HG03097 (cell line): ENCODE data around the gene PAPPA2.

ENCODE experiments used
- ATAC-seq: cut with Tn5 transposase; IDR thresholded peaks from one replicate; pipeline ENCODE4 v1.9.1; 2021; ENCODE audit not compliant: unreplicated experiment, low FRiP score

Gene PAPPA2

DNA sequence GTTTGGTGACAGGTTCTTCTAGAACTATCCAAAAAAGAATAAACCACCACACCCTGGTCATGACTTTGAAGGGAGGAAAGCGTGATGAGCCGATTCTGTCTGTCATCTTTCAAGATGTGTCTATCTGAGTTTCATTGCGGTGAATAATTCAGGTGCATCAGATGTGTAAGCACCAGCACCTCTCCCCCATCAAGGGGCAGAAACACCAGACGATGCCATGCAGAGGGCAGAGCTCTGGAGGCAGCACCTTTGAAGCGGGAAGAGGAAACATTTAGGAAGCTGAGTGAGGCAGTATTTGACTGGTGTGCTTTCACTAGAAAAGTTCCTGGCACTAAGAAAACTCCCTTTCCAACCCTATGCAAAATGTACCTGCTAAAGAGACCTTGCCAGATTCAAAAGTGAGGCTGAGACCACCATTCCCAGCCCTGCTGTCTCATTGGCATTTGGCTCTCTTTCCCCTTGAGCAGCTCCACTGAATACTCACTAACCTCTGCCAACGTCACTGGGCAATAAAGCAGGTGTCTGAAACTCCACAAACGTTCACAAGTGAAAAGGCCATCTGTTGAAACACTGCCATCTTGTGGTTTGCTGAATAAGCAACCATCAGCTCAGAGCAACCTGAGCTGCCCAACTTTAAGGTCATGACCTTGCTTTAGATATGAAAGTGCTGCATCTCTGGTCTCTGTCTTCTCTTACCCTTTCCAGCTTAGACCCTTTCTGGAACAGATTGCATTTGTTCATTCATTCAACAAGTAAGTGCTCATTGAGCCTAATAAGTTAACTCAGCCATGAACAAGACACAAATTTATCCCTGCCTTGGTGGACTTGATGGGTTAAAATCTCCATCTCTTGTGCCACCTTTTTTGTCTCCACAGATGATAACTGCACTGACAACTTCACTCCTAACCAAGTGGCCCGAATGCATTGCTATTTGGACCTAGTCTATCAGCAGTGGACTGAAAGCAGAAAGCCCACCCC, 228.6 kb downstream of the PAPPA2 start:
- peak; percentile 86 for ATAC-seq

GRCh38 chr1:176692431-176692830, 229.5 kb downstream of the PAPPA2 start:
- ATAC-seq = no peak

DNA sequence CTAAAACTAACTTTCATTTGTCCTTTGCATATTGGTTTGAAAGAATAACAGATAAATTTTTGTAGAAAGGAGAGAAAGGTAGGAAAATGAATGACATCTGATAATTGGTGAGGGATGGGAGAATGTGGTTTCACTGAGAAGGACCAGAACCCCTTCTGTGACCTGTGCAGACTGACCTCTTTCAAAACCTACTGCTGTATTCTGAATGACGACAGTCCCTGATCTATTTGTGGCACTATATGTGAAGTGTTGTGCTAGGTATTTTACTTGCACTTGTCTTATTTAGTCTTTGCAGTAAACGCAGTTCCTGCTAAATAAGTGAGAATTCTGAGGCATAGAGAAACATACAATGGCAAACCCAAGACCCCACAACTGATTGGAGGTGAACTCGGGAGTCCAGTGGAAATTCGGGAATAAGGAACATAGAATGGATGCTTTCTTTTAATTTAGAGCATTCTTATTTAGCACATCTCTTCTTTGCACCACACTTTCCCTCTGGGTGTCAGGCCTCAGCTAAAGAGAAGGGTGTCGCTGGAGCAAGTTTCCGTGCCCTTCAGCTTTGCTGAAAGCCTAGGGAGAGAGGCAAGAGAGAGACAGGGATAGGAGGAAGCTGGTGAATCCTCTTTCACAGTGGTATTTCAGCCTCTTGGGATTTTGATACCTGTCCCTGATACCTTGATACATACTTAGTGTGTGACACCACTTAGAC, 230.2 kb downstream of the PAPPA2 start:
- ATAC-seq = no peak

DNA sequence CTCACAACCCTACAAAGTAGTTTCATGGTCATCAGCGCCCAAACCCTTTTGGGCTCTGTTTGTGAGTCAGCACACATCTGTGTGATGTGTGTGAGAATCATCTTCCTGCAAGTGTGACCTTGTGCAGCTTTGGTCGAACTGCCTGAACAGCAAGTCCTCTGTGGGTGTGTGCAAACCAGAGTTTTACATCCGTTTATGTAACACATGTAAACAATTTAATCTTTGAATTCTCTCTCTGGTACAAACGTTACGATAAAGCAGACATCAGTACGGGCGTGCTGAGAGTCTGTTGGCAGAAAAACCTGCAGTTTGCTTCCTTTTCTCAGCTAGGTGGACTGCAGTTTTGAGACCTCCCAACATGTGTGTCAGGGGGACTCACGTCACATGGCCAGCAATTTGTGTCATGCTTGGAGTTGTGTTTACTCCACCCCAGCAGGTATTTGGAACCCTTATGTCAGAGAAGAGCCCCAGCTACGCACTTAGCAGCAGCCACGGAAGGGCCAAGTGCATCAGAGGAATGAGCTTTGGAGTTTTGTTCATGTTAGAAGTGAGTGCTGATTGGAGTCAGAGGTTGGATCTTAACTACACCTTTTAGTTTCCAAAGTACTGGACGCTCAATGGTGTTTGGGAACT, 230.8 kb downstream of the PAPPA2 start:
- ATAC-seq = no peak

DNA sequence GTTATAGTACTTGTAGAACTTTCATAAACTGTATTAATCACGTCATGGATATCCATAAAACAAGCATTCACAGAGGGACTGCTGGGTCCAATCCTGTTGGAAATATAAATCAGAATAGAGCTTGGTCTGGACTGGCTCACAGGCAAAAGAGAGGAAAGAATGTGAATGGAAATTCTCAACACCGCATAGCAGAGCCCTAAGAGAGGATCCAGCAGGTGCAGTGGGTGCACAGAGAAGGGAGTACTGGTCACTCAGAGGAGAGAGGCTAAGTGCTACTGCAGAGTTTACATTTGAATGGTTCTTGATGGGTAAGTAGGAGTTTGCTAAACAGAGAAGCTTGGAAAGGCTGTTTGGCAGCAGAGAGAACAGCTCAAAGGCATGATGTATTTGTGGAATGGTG, 231.7 kb downstream of the PAPPA2 start:
- ATAC-seq = no peak

GRCh38 chr1:176696109-176696508, 233.1 kb downstream of the PAPPA2 start:
- ATAC-seq = no peak

DNA sequence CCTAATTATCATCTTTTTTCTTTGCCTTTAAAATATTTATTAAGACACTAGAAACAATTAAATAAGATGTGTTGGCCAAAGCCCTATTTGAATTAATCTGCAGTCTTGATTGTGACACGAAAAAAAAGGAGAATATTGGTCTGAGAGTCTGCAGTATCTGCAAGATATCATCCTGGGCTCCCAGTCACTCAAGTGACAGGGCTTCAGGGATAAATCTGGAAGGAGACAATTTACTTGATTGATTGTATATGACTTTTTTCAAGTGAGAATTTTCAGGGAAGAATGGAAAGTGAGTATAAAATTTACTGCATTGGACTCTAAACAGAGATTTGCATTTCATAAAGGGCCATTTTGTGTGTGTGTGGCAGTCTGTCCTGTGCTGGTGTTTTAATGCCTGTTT, 233.7 kb downstream of the PAPPA2 start:
- no peak for ATAC-seq

GRCh38 chr1:176699821-176700220, 236.8 kb downstream of the PAPPA2 start:
- no peak for ATAC-seq

- no peak for ATAC-seq
Observed at GRCh38 chr1:176701151-176701866, 238.3 kb downstream of the PAPPA2 start.

- no peak for ATAC-seq
Observed at GRCh38 chr1:176702901-176703300, 239.9 kb downstream of the PAPPA2 start.

DNA sequence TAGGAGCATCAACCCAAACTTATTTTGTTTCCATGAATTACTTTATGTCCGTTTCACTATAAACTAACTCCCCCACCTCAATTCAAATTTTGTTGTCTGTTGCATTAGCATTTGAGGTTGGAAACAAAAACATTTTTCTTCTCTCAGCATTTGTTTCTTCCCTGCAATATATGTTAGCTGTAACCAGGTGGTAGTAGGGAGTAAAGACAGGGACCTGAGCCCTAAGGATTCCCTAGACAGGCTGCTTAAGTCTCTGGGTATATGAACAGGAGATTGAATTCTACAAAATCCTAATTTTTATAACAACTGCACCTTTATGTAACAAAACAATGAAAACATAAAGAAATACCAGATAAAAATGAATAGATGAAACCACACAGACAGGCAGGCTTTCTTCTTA, 242.6 kb downstream of the PAPPA2 start:
- ATAC-seq = no peak

GRCh38 chr1:176717066-176717750, 254.2 kb downstream of the PAPPA2 start:
- no peak for ATAC-seq

GRCh38 chr1:176719447-176719846, 256.5 kb downstream of the PAPPA2 start:
- no peak for ATAC-seq

DNA sequence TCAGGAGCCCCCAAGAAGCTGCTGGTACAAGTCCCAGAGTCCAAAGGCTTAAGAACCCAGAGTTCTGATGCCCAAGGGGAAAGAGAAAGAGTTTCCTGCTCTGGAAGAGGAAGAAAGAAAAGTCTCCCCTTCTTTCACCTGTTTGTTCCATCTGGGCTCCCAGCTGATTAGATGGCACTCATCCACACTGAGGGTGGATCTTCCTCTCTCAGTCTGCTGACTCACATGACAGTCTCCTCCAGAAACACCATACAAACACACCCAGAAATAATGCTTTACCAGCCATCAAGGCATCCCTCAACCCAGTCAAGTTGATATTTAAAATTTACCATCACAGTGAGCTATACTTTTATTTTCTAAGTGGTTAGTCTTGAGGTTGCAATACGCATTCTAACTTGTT, 257.9 kb downstream of the PAPPA2 start:
- no peak for ATAC-seq

- ATAC-seq = no peak
Observed at GRCh38 chr1:176733661-176734060, 270.7 kb downstream of the PAPPA2 start.

DNA sequence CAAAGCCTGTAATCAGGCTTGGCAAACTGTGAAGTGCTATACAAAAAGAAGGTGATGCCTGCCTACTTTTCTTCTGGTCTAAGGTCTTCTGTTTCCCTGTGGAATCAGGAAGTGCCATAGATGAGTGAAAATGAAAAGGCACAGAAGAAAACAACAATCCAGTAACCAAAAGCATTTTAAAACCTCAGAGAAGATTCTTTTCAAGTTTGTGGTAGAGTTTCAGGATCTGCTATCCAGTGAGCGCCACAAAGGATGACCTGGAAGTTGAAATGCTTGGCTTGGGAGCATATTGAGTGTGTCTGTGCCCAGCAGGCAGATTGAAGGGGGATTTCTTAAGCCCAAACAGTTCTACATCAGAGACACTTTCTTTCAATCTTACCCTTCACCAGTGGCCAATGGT, 272.2 kb downstream of the PAPPA2 start:
- ATAC-seq = no peak

DNA sequence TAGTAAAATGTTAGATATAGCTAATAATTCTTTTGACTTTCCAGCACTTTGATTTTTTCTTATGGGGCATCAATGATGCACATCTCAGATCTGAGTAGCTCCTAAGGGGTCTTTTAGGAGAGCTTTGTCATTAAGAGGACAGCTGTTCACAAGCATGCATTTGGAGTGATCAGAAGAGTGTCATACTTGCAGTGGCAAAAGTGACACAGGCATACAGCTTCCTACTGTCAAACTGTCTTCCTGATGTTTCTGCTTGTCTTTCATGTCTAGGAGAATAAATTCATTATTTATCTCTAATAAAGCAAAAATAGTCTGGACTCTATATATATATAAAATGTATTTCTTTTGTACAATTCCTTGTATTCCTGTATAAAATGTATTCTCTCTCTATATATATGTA, 273.0 kb downstream of the PAPPA2 start:
- no peak for ATAC-seq

DNA sequence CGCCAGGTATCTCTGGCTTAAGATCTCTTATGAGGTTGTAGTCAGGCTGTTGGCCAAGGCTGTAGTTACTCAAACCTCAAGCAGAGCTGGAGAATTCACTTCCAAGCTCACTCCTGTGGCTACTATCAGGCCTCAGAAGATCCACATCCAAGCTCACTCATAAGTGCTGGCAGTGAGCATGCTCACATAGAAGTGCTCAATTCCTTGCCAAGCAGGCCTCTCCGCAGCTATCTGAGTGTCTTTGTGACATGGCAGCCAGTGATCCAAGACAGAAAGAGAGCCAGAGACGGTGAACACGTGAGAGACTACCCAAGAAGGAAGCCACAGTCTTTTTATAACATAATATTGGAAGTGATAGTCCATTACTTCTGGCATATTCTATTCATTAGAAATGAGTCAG, 278.2 kb downstream of the PAPPA2 start:
- no peak for ATAC-seq

GRCh38 chr1:176742322-176742721, 279.3 kb downstream of the PAPPA2 start:
- ATAC-seq = no peak

GRCh38 chr1:176744142-176744541, 281.2 kb downstream of the PAPPA2 start:
- ATAC-seq = no peak
